Ovary (tissue), 9 donors: ENCODE measurements around the gene PPP2R5D. TPM values are rescaled to one million over a fixed set of nuclear protein-coding genes. Genes with fewer than 3 reads are reported as not detected.

ENCODE experiments used
- DNase-seq, 5 donors: peaks; one replicate each; pipeline ENCODE4 v3.0.0-alpha.2; 2019 to 2020
- H3K27ac ChIP-seq, 2 donors: fragments of 200-600 bp; one replicate each; pipeline versions ENCODE4 v1.5.1 to v1.8.0; 2019 to 2022
- H3K27me3 ChIP-seq: fragments of 200-600 bp; one replicate; pipeline ENCODE4 v1.8.0; 2022
- H3K36me3 ChIP-seq: fragments of 200-600 bp; sonication (generic); one replicate; pipeline ENCODE4 v1.5.1; 2019
- H3K4me1 ChIP-seq: one replicate; pipeline ENCODE4 v1.8.1; 2013; ENCODE audit warnings: mild to moderate bottlenecking, moderate library complexity; ENCODE audit not compliant: insufficient read depth
- H3K4me3 ChIP-seq: fragments of 200-600 bp; sonication (generic); one replicate; pipeline ENCODE4 v1.5.1; 2017
- H3K9me3 ChIP-seq, 2 donors: fragments of 200-600 bp in 1 of 2; sonication (generic) in 1 of 2; one replicate each; pipeline versions ENCODE4 v1.5.1 to v1.8.1; 2013 to 2019; ENCODE audit warnings: mild to moderate bottlenecking in 1 of 2, moderate library complexity in 1 of 2
- EP300 ChIP-seq: sonication (generic); formaldehyde crosslinking; IDR thresholded peaks from one replicate; pipeline ENCODE4 v1.6.1; 2017; ENCODE audit warnings: antibody characterized with exemption
- POLR2A ChIP-seq: fragments of 450-650 bp; IDR thresholded peaks from one replicate; pipeline ENCODE4 v1.6.1; 2017; ENCODE audit warnings: antibody characterized with exemption, mild to moderate bottlenecking, moderate library complexity
- WGBS, 3 donors: extraction: QIAGEN DNeasy Blood & Tissue Kit in 1 of 3; methylation state at CpG; one replicate each; pipeline versions ENCODE4 v1.1.5 to v1.1.7; 2013 to 2017; 5-methylcytosine and 5-hydroxymethylcytosine counted together
- intact Hi-C, 4 donors: fragments of 100-400 bp; cut with DNase I; formaldehyde crosslinking; loops; one replicate each; pipeline versions ENCODE4 v1.11.0 to v1.15.1; 2022 to 2023
- polyA plus RNA-seq, 2 donors: library from polyadenylated mRNA; stranded (reverse); fragments of 200-250 nt in 1 of 2; fragments of 350-450 nt in 1 of 2; fragmentation: Illumina TruSeq in 1 of 2; extraction: RNeasy Lipid Tissue Mini Kit (QIAGEN cat#74804) in 1 of 2; gene quantifications; one replicate each; pipeline ENCODE4 v1.2.3, GENCODE V29; 2013 to 2014
- total RNA-seq, 7 donors: library from RNA; depleted of rRNA in 2 of 7; stranded (reverse); fragments of >200 nt in 2 of 7; fragmentation: NEBNext Ultra II Directional in 3 of 7; extraction: Animal tissue kit (Norgen Biotek cat#: 25700) in 3 of 7; gene quantifications; one replicate each; pipeline versions ENCODE4 v1.1.0 to v1.2.4, GENCODE V29; 2016 to 2023
- TF ChIP-seq, protein P1 (sequence below), 3 donors: fragments of 450-650 bp in 2 of 3; fragments of 200-600 bp in 1 of 3; IDR thresholded peaks; one replicate each; pipeline versions ENCODE4 v1.5.1 to v1.8.0; 2016 to 2022; ENCODE audit warnings: antibody characterized with exemption in 3 of 3, mild to moderate bottlenecking in 1 of 3
- donor health status: DM: no; HTN: no; CAD: no; lungs with moderate emphysema.
- donor health status: DM: no; HTN: no; CAD: no.
- donor health status: Bipolar disorder and iron deficiency.
- donor health status: DM: yes; HTN: yes; CAD: no.
- donor health status: DM: no; HTN: no; CAD: no.
- donor health status: DM: yes; HTN: yes; CAD: no.

Gene PPP2R5D
- total and polyA plus RNA-seq, 9 donors: 20.4 to 78.1 (median 34.1) TPM

GRCh38 chr6:43055966-43056365, 71.6 kb downstream of the PPP2R5D start:
- 75 to 85% (median 79%) methylated on average over 8 of the region's 8 CpGs for WGBS, 3 donors
- intact Hi-C loops: no loop called here
- no peak overlapping the region for H3K27ac ChIP-seq
- no peak for DNase-seq
- H3K4me1 ChIP-seq: peaks cover 22% of the 10 kb centered on the region
- H3K36me3 ChIP-seq: no peaks in the 10 kb centered on the region
- H3K27me3 ChIP-seq: no peaks in the 10 kb centered on the region
- TF ChIP-seq POLR2A (no peak), EP300 (no peak)
- TF ChIP-seq, protein P1, sequence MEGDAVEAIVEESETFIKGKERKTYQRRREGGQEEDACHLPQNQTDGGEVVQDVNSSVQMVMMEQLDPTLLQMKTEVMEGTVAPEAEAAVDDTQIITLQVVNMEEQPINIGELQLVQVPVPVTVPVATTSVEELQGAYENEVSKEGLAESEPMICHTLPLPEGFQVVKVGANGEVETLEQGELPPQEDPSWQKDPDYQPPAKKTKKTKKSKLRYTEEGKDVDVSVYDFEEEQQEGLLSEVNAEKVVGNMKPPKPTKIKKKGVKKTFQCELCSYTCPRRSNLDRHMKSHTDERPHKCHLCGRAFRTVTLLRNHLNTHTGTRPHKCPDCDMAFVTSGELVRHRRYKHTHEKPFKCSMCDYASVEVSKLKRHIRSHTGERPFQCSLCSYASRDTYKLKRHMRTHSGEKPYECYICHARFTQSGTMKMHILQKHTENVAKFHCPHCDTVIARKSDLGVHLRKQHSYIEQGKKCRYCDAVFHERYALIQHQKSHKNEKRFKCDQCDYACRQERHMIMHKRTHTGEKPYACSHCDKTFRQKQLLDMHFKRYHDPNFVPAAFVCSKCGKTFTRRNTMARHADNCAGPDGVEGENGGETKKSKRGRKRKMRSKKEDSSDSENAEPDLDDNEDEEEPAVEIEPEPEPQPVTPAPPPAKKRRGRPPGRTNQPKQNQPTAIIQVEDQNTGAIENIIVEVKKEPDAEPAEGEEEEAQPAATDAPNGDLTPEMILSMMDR (IDR thresholded peaks at IDR 0.05): no peak
- no peaks in the 10 kb centered on the region for H3K9me3 ChIP-seq
- no peak overlapping the region for H3K4me3 ChIP-seq

- Histone ChIP-seq H3K27ac (peak overlapping the region in 1 of 2 donors; percentile 88), H3K36me3 (no peaks in the 10 kb centered on the region), H3K4me1 (peaks cover 13% of the 10 kb centered on the region), H3K4me3 (peak overlapping the region; percentile 86), H3K27me3 (no peaks in the 10 kb centered on the region), H3K9me3 (no peaks in the 10 kb centered on the region)
- DNase-seq: no peak
- 70 to 81% (median 78%) methylated on average over 1 of the region's 1 CpG for WGBS, 3 donors
- TF ChIP-seq, protein P1 (IDR thresholded peaks at IDR 0.05): no peak
- TF ChIP-seq EP300 (no peak), POLR2A (no peak)
- intact Hi-C loops: no loop called here
Measured at GRCh38 chr6:43058531-43058930, 74.2 kb downstream of the PPP2R5D start.

DNA sequence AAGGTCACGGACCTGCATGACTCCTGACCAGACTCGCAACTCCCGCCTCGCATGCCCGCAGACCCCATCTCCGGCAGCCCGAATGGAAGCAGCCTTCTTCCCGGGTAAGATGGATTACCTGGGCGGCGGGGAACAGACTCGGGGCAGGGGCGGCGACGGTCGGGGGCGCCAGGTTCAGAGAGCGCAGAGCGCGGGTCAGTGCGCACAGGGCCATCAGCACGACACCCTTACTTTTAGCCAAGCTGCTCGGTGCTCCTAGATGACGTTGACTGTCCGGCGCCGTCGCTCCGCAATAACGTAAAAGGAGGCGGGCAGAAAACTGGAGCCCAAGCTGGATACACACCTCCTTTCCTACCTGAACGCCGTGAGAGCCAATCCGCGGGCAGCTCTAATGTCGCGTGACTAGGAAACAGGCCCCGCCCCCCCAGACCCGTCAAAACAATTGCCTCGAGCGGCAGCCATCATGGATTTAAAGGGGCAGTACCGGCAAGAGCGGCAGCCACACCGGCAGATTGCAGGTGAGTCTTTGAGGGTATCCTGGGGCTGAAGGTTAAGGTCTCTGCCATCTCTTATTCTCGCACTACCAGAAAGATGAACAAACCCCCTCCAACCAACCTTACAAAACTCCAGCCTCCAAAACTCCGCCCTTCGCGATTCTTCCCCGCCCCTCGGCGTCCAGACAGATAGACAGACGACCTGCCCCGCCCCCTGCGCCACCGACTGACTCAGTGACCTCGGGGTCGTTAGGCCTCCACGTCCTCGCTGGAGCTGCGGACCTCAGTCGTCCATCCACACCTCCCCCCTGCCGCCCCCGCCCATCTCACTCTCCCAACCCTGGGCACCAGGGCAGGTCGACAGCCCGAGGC, 75.0 kb downstream of the PPP2R5D start, which contains the start of the genes KLC4 and MRPL2:
Gene KLC4 (plus strand): TSS at position 464 of the 866 bp plus-strand sequence. CDS start 1,705 bp downstream, outside the sequence.
Gene MRPL2 (minus strand): TSS at position 267 of the 866 bp plus-strand sequence. CDS start 53 bp downstream, at position 214.
- H3K27ac ChIP-seq: peak within 1 kb of the TSS; percentile 71 to 88
- H3K36me3 ChIP-seq: no peaks in the 10 kb centered on the region
- WGBS, 3 donors: 0 to 1% (median 1%) methylated on average over 64 of the region's 64 CpGs
- H3K27me3 ChIP-seq: no peaks in the 10 kb centered on the region
- H3K9me3 ChIP-seq: no peaks in the 10 kb centered on the region
- intact Hi-C loops: no loop called here
- DNase-seq: peak; percentile 97 to 99 (median 98)
- peak within 1 kb of the TSS; percentile 86 for H3K4me3 ChIP-seq
- H3K4me1 ChIP-seq: peaks cover 10% of the 10 kb centered on the region
- TF ChIP-seq, protein P1 (IDR thresholded peaks at IDR 0.05): peak in 1 of 3 donors; percentile 16
- TF ChIP-seq EP300: no peak
- peak; percentile 88 for TF ChIP-seq POLR2A

DNA sequence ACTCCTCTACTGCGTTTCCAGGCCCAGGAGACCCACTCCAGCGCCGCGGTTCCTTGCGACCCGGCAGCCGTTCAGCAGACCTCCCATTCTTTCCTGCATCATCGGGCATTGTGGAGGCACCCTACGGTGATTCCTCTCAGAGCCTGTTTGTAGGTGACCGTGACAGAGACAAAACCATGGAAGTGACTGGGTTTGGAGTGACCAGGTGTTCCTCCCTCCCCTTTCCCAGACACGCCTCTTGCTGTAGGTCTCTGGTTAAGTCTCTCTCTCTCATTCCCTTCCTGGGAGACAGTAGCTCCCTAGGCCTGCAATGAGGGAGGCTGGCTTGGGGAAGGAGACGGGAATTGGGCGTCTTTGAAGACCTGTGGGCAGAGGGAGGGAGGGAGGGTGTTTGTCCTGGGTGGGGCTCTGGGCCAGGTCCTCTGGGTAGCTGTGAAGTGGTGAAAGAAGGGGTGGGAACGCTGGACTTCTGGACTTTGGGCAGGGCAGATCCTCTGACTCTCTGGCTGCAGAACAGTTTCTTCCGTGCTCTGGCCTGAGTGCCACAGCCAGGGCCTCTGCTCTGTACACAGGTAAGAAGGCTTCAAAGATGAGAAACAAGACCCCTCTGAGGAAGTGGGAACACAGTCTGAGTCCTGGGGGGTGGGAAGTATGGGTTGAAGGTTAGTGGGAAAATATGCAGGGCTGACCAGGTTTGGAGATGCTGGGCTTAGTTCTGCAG, 75.8 kb downstream of the PPP2R5D start:
- Histone ChIP-seq H3K27ac (peak overlapping the region; percentile 71 to 88), H3K4me3 (peak overlapping the region; percentile 86), H3K36me3 (no peaks in the 10 kb centered on the region), H3K4me1 (peaks cover 8% of the 10 kb centered on the region), H3K27me3 (no peaks in the 10 kb centered on the region), H3K9me3 (no peaks in the 10 kb centered on the region)
- TF ChIP-seq, protein P1 (IDR thresholded peaks at IDR 0.05): no peak
- TF ChIP-seq EP300: no peak
- intact Hi-C loops: no loop called here
- 5 to 7% (median 6%) methylated on average over 14 to 15 of the region's 15 CpGs for WGBS, 3 donors
- DNase-seq: peak in 1 of 5 donors; percentile 43
